Ovary (tissue), 9 donors: ENCODE measurements around the gene PTPRA. TPM values are rescaled to one million over a fixed set of nuclear protein-coding genes. Genes with fewer than 3 reads are reported as not detected.

Experiments
- DNase-seq, 5 donors: peaks; one replicate each; pipeline ENCODE4 v3.0.0-alpha.2; 2019 to 2020
- H3K27ac ChIP-seq, 2 donors: fragments of 200-600 bp; one replicate each; pipeline versions ENCODE4 v1.5.1 to v1.8.0; 2019 to 2022
- H3K27me3 ChIP-seq: fragments of 200-600 bp; one replicate; pipeline ENCODE4 v1.8.0; 2022
- H3K36me3 ChIP-seq: fragments of 200-600 bp; sonication (generic); one replicate; pipeline ENCODE4 v1.5.1; 2019
- H3K4me1 ChIP-seq: one replicate; pipeline ENCODE4 v1.8.1; 2013; ENCODE audit warnings: mild to moderate bottlenecking, moderate library complexity; ENCODE audit not compliant: insufficient read depth
- H3K4me3 ChIP-seq: fragments of 200-600 bp; sonication (generic); one replicate; pipeline ENCODE4 v1.5.1; 2017
- H3K9me3 ChIP-seq, 2 donors: fragments of 200-600 bp in 1 of 2; sonication (generic) in 1 of 2; one replicate each; pipeline versions ENCODE4 v1.5.1 to v1.8.1; 2013 to 2019; ENCODE audit warnings: mild to moderate bottlenecking in 1 of 2, moderate library complexity in 1 of 2
- EP300 ChIP-seq: sonication (generic); formaldehyde crosslinking; IDR thresholded peaks from one replicate; pipeline ENCODE4 v1.6.1; 2017; ENCODE audit warnings: antibody characterized with exemption
- POLR2A ChIP-seq: fragments of 450-650 bp; IDR thresholded peaks from one replicate; pipeline ENCODE4 v1.6.1; 2017; ENCODE audit warnings: antibody characterized with exemption, mild to moderate bottlenecking, moderate library complexity
- WGBS, 3 donors: extraction: QIAGEN DNeasy Blood & Tissue Kit in 1 of 3; methylation state at CpG; one replicate each; pipeline versions ENCODE4 v1.1.5 to v1.1.7; 2013 to 2017; 5-methylcytosine and 5-hydroxymethylcytosine counted together
- intact Hi-C, 4 donors: fragments of 100-400 bp; cut with DNase I; formaldehyde crosslinking; loops; one replicate each; pipeline versions ENCODE4 v1.11.0 to v1.15.1; 2022 to 2023
- polyA plus RNA-seq, 2 donors: library from polyadenylated mRNA; stranded (reverse); fragments of 200-250 nt in 1 of 2; fragments of 350-450 nt in 1 of 2; fragmentation: Illumina TruSeq in 1 of 2; extraction: RNeasy Lipid Tissue Mini Kit (QIAGEN cat#74804) in 1 of 2; gene quantifications; one replicate each; pipeline ENCODE4 v1.2.3, GENCODE V29; 2013 to 2014
- total RNA-seq, 7 donors: library from RNA; depleted of rRNA in 2 of 7; stranded (reverse); fragments of >200 nt in 2 of 7; fragmentation: NEBNext Ultra II Directional in 3 of 7; extraction: Animal tissue kit (Norgen Biotek cat#: 25700) in 3 of 7; gene quantifications; one replicate each; pipeline versions ENCODE4 v1.1.0 to v1.2.4, GENCODE V29; 2016 to 2023
- TF ChIP-seq, protein P1 (sequence below), 3 donors: fragments of 450-650 bp in 2 of 3; fragments of 200-600 bp in 1 of 3; IDR thresholded peaks; one replicate each; pipeline versions ENCODE4 v1.5.1 to v1.8.0; 2016 to 2022; ENCODE audit warnings: antibody characterized with exemption in 3 of 3, mild to moderate bottlenecking in 1 of 3
- donor health status: DM: no; HTN: no; CAD: no; lungs with moderate emphysema.
- donor health status: DM: no; HTN: no; CAD: no.
- donor health status: Bipolar disorder and iron deficiency.
- donor health status: DM: yes; HTN: yes; CAD: no.
- donor health status: DM: no; HTN: no; CAD: no.
- donor health status: DM: yes; HTN: yes; CAD: no.

PTPRA gene
- total and polyA plus RNA-seq, 9 donors: 40.7 to 178 (median 71.8) TPM

GRCh38 chr20:2840138-2840966, 32.9 kb upstream of the PTPRA start, which contains the start of the genes PCED1A and VPS16:
TSS of gene PCED1A (minus strand) at chr20:2840655. CDS start at chr20:2839912, 743 bp downstream.
TSS of gene VPS16 (plus strand) at chr20:2840745. CDS start at chr20:2840775, 30 bp downstream.
- intact Hi-C loops: loop anchor here in 2 of 4 donors (5.0 to 10.0 kb wide), 2 partner anchors 83 to 146 kb away; partner anchors contain the start of gene EBF4 (in 1 of the 2)
- no peaks in the 10 kb centered on the region for H3K36me3 ChIP-seq
- peak; percentile 41 for TF ChIP-seq POLR2A
- TF ChIP-seq, protein P1, sequence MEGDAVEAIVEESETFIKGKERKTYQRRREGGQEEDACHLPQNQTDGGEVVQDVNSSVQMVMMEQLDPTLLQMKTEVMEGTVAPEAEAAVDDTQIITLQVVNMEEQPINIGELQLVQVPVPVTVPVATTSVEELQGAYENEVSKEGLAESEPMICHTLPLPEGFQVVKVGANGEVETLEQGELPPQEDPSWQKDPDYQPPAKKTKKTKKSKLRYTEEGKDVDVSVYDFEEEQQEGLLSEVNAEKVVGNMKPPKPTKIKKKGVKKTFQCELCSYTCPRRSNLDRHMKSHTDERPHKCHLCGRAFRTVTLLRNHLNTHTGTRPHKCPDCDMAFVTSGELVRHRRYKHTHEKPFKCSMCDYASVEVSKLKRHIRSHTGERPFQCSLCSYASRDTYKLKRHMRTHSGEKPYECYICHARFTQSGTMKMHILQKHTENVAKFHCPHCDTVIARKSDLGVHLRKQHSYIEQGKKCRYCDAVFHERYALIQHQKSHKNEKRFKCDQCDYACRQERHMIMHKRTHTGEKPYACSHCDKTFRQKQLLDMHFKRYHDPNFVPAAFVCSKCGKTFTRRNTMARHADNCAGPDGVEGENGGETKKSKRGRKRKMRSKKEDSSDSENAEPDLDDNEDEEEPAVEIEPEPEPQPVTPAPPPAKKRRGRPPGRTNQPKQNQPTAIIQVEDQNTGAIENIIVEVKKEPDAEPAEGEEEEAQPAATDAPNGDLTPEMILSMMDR (IDR thresholded peaks at IDR 0.05): peak in 1 of 3 donors; percentile 17
- TF ChIP-seq EP300: no peak

DNA sequence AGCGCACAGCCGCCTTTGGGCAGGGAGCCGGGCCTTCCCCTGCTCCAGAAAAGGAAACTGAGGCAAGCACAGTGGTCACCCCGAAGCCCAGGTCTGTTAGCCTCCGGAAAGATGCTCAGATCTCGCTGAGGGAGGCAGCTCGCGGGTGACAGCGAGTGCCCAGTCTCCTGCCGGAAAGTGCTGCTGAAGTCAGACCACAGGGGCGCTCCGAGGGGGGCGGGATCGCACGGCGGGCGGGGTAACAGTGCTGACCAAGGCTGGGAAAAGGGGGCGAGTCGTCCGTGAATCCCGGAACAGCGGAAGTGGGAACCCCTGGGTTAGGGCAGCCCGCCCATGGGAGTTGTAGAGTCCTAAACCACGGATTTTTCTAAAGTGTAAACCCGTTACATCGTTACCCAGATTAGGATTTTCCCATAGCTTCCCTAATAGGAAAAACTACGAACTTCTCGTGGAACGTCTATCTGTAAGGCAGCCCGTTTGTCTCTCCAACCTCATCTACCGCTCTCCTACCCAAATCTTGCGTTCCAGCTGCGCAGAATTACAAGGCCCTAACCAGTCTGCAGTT, 32.2 kb upstream of the PTPRA start:
- Histone ChIP-seq H3K27ac (peak overlapping the region; percentile 69 to 84), H3K4me1 (peaks cover 4% of the 10 kb centered on the region), H3K9me3 (no peaks in the 10 kb centered on the region), H3K4me3 (peak overlapping the region; percentile 99), H3K27me3 (no peaks in the 10 kb centered on the region), H3K36me3 (no peaks in the 10 kb centered on the region)
- DNase-seq: peak; percentile 48 to 77 (median 62)
- TF ChIP-seq, protein P1 (IDR thresholded peaks at IDR 0.05): no peak
- TF ChIP-seq POLR2A (no peak), EP300 (no peak)
- WGBS, 3 donors: 2% methylated on average over 27 to 33 of the region's 33 CpGs
- intact Hi-C loops: loop anchor here in 2 of 4 donors (5.0 to 10.0 kb wide), 2 partner anchors 84 to 146 kb away; partner anchors contain the start of gene EBF4 (in 1 of the 2)

More at GRCh38 chr20:2840138-2840966, 32.9 kb upstream of the PTPRA start, which contains the start of the genes PCED1A and VPS16:
- H3K27me3 ChIP-seq: no peaks in the 10 kb centered on the region
- peak within 1 kb of the TSS; percentile 99 for H3K4me3 ChIP-seq
- peaks cover 4% of the 10 kb centered on the region for H3K4me1 ChIP-seq
- 1 to 4% (median 2%) methylated on average over 57 to 98 of the region's 98 CpGs for WGBS, 3 donors
- peak within 1 kb of the TSS; percentile 69 to 84 for H3K27ac ChIP-seq
- H3K9me3 ChIP-seq: no peaks in the 10 kb centered on the region
- DNase-seq: peak; percentile 83 to 93 (median 88)

- H3K4me1 ChIP-seq: no peaks in the 10 kb centered on the region
- intact Hi-C loops: loop anchor here in 1 of 4 donors (10.0 kb wide), 1 partner anchor 151 kb away; the partner anchor contains the start of gene EBF4
- no peak overlapping the region for H3K4me3 ChIP-seq
- H3K36me3 ChIP-seq: no peaks in the 10 kb centered on the region
- H3K27ac ChIP-seq: no peak overlapping the region
- DNase-seq: no peak
- H3K9me3 ChIP-seq: no peaks in the 10 kb centered on the region
- H3K27me3 ChIP-seq: no peaks in the 10 kb centered on the region
- WGBS, 3 donors: 83 to 91% (median 87%) methylated on average over 2 of the region's 2 CpGs
- TF ChIP-seq POLR2A: no peak
- TF ChIP-seq, protein P1 (IDR thresholded peaks at IDR 0.05): no peak
- no peak for TF ChIP-seq EP300
Measured at GRCh38 chr20:2845607-2846006, 27.7 kb upstream of the PTPRA start.

DNA sequence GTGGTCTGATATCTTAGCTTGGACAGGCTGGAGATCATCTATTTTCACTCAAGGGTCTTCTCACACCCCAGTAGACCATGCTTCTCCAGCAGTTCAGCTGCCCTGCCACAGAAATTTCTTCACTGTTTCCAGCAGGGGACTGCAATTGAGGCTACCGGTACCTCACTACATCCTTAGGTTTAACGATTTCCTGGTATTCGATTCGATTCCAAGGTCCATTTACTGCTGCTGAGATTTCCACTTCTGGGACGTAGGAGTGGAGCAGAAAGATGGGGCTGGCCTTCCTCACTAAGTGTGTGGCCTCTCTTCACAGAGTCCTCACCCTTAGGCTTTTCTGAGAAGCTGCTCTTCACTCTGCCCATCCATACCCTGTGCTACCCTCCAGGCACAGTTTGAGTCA, 26.6 kb upstream of the PTPRA start:
- TF ChIP-seq POLR2A (no peak), EP300 (no peak)
- TF ChIP-seq, protein P1 (IDR thresholded peaks at IDR 0.05): no peak
- no peaks in the 10 kb centered on the region for H3K9me3 ChIP-seq
- H3K4me3 ChIP-seq: no peak overlapping the region
- no peak for DNase-seq
- no peaks in the 10 kb centered on the region for H3K4me1 ChIP-seq
- no peaks in the 10 kb centered on the region for H3K36me3 ChIP-seq
- H3K27ac ChIP-seq: no peak overlapping the region
- 83 to 93% (median 87%) methylated on average over 5 of the region's 5 CpGs for WGBS, 3 donors
- no peaks in the 10 kb centered on the region for H3K27me3 ChIP-seq
- intact Hi-C loops: loop anchor here in 1 of 4 donors (10.0 kb wide), 1 partner anchor 152 kb away; the partner anchor contains the start of gene EBF4
